Body of pancreas (tissue), 4 donors: ENCODE data around the gene FARS2. TPM values are rescaled to one million over a fixed set of nuclear protein-coding genes. Genes with fewer than 3 reads are reported as not detected.

Experiments
- ATAC-seq: fragments of 150-250 bp; one replicate; pipeline ENCODE4 v1.9.1; 2016
- DNase-seq, 4 donors: peaks; one replicate each; pipeline ENCODE4 v3.0.0-alpha.2; 2019
- H3K27ac ChIP-seq, 4 donors: fragments of 200-600 bp; sonication (generic); 1 replicate in 3 of 4; 2 replicates in 1 of 4; pipeline versions ENCODE4 v1.5.1 to v1.6.1; 2016 to 2019; ENCODE audit warnings: mild to moderate bottlenecking in 1 of 4, mixed read lengths in 1 of 4, moderate library complexity in 1 of 4
- H3K27me3 ChIP-seq, 2 donors: fragments of 200-600 bp; sonication (generic); one replicate each; pipeline ENCODE4 v1.6.0; 2016; ENCODE audit warnings: mild to moderate bottlenecking in 1 of 2
- H3K36me3 ChIP-seq, 2 donors: fragments of 200-600 bp; sonication (generic); replicated peaks in 1 of 2; 2 replicates each; pipeline ENCODE4 v1.5.1; 2016; ENCODE audit warnings: low read depth in 2 of 2; ENCODE audit not compliant: insufficient read depth in 1 of 2
- H3K4me1 ChIP-seq: fragments of 200-600 bp; sonication (generic); one replicate; pipeline ENCODE4 v1.6.0; 2016
- H3K4me3 ChIP-seq, 2 donors: fragments of 200-600 bp; sonication (generic); 1 replicate in 1 of 2; 2 replicates in 1 of 2; pipeline ENCODE4 v1.5.1; 2016 to 2019
- H3K9me3 ChIP-seq, 3 donors: fragments of 200-600 bp; sonication (generic); 1 replicate in 2 of 3; 2 replicates in 1 of 3; pipeline ENCODE4 v1.5.1; 2016
- POLR2A ChIP-seq, 3 donors: fragments of 450-650 bp; IDR thresholded peaks; one replicate each; pipeline ENCODE4 v1.6.1; 2016; ENCODE audit warnings: antibody characterized with exemption in 3 of 3, mild to moderate bottlenecking in 2 of 3
- WGBS, 2 donors: methylation state at CpG; one replicate each; pipeline ENCODE4 v1.1.5; 2017; 5-methylcytosine and 5-hydroxymethylcytosine counted together
- intact Hi-C: fragments of 100-400 bp; cut with DNase I; formaldehyde crosslinking; loops from one replicate; pipeline ENCODE4 v1.15.1; 2023
- total RNA-seq, 2 donors: library from RNA; depleted of rRNA; stranded (reverse); fragments of >200 nt; gene quantifications; one replicate each; pipeline ENCODE4 v1.1.0, GENCODE V29; 2016
- TF ChIP-seq, protein P1 (sequence below), 7 experiments: fragments of 450-650 bp in 4 of 7; fragments of 200-600 bp in 3 of 7; sonication (generic) in 3 of 7; IDR thresholded peaks; one replicate each; pipeline ENCODE4 v1.5.1; 2016 to 2019; ENCODE audit warnings: antibody characterized with exemption in 7 of 7

FARS2 gene
- total RNA-seq, 2 donors from 2014 or later = 6.5 to 9.6 TPM

DNA sequence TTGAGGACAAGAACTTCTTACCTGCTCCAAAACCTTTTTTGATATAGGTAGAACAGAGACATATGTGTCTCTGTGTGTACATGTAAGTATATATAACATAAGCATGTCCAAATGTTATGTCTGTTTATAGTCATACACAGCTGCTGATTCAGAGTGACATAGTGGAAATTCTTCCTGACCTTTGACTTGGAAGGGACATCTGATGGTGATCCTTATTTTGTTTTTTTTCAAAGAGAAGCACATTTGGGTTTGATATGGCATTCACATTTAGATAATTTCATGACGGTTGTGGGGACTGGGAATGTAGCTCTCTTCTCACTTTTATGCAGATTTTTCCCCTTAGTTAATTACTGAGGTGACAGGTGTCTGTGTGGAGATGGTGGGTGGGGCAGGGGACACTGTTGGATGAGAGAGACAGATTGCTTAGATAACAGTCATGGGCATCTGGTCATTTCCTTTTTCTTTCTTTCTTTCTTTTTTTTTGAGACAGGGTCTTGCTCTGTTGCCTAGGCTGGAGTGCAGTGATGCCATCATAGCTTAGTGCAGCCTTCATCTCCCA lies 39.0 kb downstream of the FARS2 start:
- Histone ChIP-seq H3K4me1 (peaks cover 15% of the 10 kb centered on the region), H3K4me3 (no peak overlapping the region), H3K27me3 (no peaks in the 10 kb centered on the region), H3K9me3 (no peaks in the 10 kb centered on the region), H3K36me3 (no peaks in the 10 kb centered on the region), H3K27ac (no peak overlapping the region)
- 63 to 78% methylated on average over 1 of the region's 1 CpG for WGBS, 2 donors
- ATAC-seq = no peak
- intact Hi-C loops = loop anchor here (5.0 kb wide), 1 partner anchor 158 kb away; no protein-coding TSS in a partner anchor
- DNase-seq = no peak
- no peak for TF ChIP-seq POLR2A (IDR thresholded peaks at IDR 0.05)

DNA sequence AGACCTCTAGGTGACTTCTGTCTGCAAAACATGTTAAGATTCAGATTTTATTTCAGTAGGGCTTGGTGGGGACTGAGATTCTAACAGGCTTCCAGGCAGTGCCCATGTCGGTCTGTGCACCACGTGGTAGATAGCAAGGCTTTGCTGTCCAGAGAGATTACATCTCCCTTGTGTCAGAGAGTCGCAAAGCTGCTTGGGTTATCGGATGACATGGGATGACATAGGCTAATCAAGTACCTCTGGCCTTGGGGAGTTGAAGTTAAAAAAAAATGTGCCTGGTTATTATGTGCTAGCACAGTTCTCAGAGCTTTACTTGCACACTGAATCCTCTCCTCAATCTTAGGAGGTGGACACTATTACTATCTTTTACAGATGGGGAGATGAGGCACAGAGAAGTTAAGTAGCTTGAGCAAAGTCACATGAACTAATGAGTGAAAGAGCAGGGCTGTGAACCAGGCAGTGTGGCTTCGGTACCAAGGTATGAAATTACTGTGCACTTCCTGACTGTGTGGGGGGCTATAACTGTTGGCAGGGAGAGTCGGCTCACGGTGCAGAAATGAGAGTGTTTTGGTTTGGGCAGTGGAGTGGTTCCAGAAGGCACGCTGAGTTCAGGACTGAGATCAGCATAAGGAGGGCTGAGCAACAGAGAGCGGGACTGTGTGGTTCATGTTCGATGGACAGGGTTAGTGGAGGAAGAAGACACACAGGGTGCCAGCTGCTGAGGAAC lies 41.1 kb downstream of the FARS2 start:
- ATAC-seq (no peak), DNase-seq (no peak)
- H3K9me3 ChIP-seq = no peaks in the 10 kb centered on the region
- no peaks in the 10 kb centered on the region for H3K27me3 ChIP-seq
- WGBS, 2 donors = 67 to 78% methylated on average over 10 of the region's 10 CpGs
- intact Hi-C loops = loop anchor here (5.0 kb wide), 1 partner anchor 160 kb away; no protein-coding TSS in a partner anchor
- peaks cover 15% of the 10 kb centered on the region for H3K4me1 ChIP-seq
- H3K36me3 ChIP-seq = no peaks in the 10 kb centered on the region
- TF ChIP-seq POLR2A (IDR thresholded peaks at IDR 0.05) = no peak
- TF ChIP-seq, protein P1, sequence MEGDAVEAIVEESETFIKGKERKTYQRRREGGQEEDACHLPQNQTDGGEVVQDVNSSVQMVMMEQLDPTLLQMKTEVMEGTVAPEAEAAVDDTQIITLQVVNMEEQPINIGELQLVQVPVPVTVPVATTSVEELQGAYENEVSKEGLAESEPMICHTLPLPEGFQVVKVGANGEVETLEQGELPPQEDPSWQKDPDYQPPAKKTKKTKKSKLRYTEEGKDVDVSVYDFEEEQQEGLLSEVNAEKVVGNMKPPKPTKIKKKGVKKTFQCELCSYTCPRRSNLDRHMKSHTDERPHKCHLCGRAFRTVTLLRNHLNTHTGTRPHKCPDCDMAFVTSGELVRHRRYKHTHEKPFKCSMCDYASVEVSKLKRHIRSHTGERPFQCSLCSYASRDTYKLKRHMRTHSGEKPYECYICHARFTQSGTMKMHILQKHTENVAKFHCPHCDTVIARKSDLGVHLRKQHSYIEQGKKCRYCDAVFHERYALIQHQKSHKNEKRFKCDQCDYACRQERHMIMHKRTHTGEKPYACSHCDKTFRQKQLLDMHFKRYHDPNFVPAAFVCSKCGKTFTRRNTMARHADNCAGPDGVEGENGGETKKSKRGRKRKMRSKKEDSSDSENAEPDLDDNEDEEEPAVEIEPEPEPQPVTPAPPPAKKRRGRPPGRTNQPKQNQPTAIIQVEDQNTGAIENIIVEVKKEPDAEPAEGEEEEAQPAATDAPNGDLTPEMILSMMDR (IDR thresholded peaks at IDR 0.05) = no peak
- H3K27ac ChIP-seq = no peak overlapping the region
- no peak overlapping the region for H3K4me3 ChIP-seq

DNA sequence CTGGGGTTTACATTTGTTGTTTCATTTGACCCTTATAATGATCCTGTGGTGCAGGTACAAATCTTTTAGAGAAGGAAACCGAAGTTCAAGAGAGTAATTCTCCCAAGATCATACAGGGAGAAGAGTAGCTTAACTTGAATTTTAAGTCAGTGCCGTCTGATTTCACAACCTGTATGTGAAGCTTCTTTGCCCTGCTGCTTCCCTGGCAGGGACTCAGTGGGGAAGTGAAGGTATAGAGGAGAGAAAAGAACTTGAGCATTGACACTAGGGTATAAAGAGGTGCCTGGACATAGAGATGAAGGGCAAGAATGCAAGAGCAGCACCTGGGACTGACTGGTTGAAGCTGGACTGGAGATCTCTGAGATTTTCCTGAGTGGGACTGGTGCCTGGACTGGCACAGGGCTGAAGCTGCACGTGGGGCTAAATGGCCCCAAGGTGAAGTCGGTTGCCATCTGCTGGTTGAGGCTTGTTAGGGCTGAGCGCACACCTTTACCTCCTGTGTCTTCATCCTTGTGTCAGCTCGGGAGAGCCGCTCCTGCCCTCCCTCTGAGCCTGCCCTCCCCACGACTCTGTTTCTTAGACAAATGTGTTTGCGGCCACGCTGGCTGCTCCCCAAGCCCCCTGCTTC lies 41.8 kb downstream of the FARS2 start:
- Histone ChIP-seq H3K4me3 (no peak overlapping the region), H3K27ac (no peak overlapping the region), H3K9me3 (no peaks in the 10 kb centered on the region), H3K36me3 (no peaks in the 10 kb centered on the region), H3K4me1 (peaks cover 15% of the 10 kb centered on the region), H3K27me3 (no peaks in the 10 kb centered on the region)
- 36 to 44% methylated on average over 10 of the region's 10 CpGs for WGBS, 2 donors
- peak; percentile 68 to 79 (median 74) for DNase-seq
- intact Hi-C loops = loop anchor here (5.0 kb wide), 1 partner anchor 161 kb away; no protein-coding TSS in a partner anchor
- ATAC-seq = peak; percentile 83
- TF ChIP-seq, protein P1 (IDR thresholded peaks at IDR 0.05) = peak; percentile 48 to 72 (median 66)
- no peak for TF ChIP-seq POLR2A (IDR thresholded peaks at IDR 0.05)

DNA sequence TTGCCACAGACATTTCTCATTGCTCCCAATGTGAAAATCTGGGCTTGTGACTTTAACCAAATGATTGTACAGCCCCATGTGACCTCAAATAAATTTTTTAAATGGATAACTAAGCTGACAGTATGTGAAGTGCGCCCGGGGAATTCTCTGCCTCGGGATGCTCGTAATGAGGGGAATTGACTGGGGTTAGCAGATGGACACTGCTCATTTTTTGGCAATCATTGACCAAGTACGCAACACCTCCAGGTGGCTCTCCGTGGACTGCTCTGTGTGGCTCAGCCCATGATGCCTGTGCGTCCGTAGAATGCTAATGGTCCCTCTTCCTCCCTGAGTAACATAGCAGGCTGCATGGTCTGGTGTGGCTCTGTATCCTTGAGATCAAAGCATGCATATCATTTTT lies 42.4 kb downstream of the FARS2 start:
- no peak for TF ChIP-seq POLR2A (IDR thresholded peaks at IDR 0.05)
- TF ChIP-seq, protein P1 (IDR thresholded peaks at IDR 0.05) = no peak

DNA sequence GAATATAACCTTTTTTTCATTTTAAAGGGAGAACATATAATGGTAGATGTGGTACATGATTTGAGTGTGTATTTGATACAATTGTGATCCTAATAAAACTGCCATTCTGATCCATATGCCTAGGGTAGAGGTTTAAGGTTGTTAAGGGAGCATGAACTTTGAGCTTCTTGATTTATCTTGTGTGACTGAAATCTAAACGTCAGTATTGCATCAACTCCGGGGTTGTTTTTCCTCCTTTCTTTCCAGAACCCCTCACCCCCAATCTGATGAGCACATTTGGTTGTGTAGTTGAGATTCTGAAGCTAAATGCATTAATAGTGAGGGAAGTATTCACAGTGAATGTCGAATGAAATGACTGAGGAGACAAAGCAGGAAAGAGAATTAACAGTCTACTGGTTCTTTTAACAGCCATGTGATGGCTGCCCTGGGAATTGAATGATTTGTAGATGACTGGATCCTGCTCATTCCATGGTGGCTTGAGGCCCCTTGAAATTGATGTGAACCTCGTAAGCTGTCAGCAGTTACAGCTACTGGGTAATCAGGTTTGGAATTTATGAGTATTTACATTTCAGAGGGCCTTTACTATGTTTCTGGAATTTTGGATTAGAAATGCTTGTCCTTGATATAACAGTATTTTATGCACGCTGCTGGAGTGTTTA lies 44.8 kb downstream of the FARS2 start:
- H3K27me3 ChIP-seq = no peaks in the 10 kb centered on the region
- H3K4me1 ChIP-seq = peaks cover 15% of the 10 kb centered on the region
- DNase-seq (no peak), ATAC-seq (no peak)
- intact Hi-C loops = no loop called here
- WGBS, 2 donors = 68 to 70% methylated on average over 5 of the region's 5 CpGs
- H3K4me3 ChIP-seq = no peak overlapping the region
- H3K9me3 ChIP-seq = no peaks in the 10 kb centered on the region
- TF ChIP-seq POLR2A (IDR thresholded peaks at IDR 0.05) = no peak
- TF ChIP-seq, protein P1 (IDR thresholded peaks at IDR 0.05) = no peak
- no peaks in the 10 kb centered on the region for H3K36me3 ChIP-seq
- no peak overlapping the region for H3K27ac ChIP-seq

More for the DNA sequence above, 42.4 kb downstream of the FARS2 start:
- 70 to 79% methylated on average over 8 of the region's 8 CpGs for WGBS, 2 donors
- intact Hi-C loops = loop anchor here (5.0 kb wide), 1 partner anchor 161 kb away; no protein-coding TSS in a partner anchor
- no peaks in the 10 kb centered on the region for H3K9me3 ChIP-seq
- peaks cover 15% of the 10 kb centered on the region for H3K4me1 ChIP-seq
- no peak for ATAC-seq
- H3K27me3 ChIP-seq = no peaks in the 10 kb centered on the region
- no peak overlapping the region for H3K4me3 ChIP-seq
- H3K36me3 ChIP-seq = no peaks in the 10 kb centered on the region
- no peak for DNase-seq
- H3K27ac ChIP-seq = no peak overlapping the region
